H1 (cell line): Measurements from ENCODE around the gene SPOCK1. TPM values are rescaled to one million over a fixed set of nuclear protein-coding genes. Genes with fewer than 3 reads are reported as not detected.

Experiments
- CTCF ChIA-PET: fragments of 300-600 bp; sonication (Branson Sonifier 250); formaldehyde crosslinking; loops from one replicate; lab custom pipeline; 2021; ENCODE audit not compliant: partially characterized antibody; lab: Charles Lee
- POLR2A ChIA-PET: fragments of 300-600 bp; sonication (Branson Sonifier 250); formaldehyde crosslinking; loops from one replicate; lab custom pipeline; 2021; ENCODE audit warnings: inconsistent platforms; ENCODE audit not compliant: partially characterized antibody; lab: Charles Lee
- DNase-seq, 2 experiments: peaks; one replicate each; pipeline versions ENCODE4 v3.0.0 to v3.0.0-alpha.2; 2010 to 2022; ENCODE audit warnings: low spot score in 2 of 2, low read depth in 1 of 2, mixed read lengths in 1 of 2
- FAIRE-seq: peaks from 2 replicates; lab custom pipeline; 2011; peaks lifted over from hg19 to GRCh38; lab: Jason Lieb, UNC
- H2AFZ ChIP-seq: 2 replicates; pipeline ENCODE4 v1.8.1; 2012; ENCODE audit warnings: low read length, inconsistent platforms
- H2AK5ac ChIP-seq: 2 replicates; pipeline ENCODE4 v1.6.1; 2013; ENCODE audit warnings: low read depth, low read length
- H2BK120ac ChIP-seq: replicated peaks from 2 replicates; pipeline ENCODE3; 2013; ENCODE audit warnings: low read depth, low read length, inconsistent platforms
- H2BK12ac ChIP-seq: 2 replicates; pipeline ENCODE4 v1.6.1; 2013; ENCODE audit warnings: low read depth, low read length
- H2BK15ac ChIP-seq: 2 replicates; pipeline ENCODE4 v1.6.1; 2013; ENCODE audit warnings: low read length
- H2BK20ac ChIP-seq: 2 replicates; pipeline ENCODE4 v1.6.1; 2013; ENCODE audit warnings: low read length
- H2BK5ac ChIP-seq: 2 replicates; pipeline ENCODE4 v1.6.1; 2013; ENCODE audit warnings: low read depth, low read length
- H3K14ac ChIP-seq: 2 replicates; pipeline ENCODE4 v1.6.1; 2013; ENCODE audit warnings: inconsistent platforms; ENCODE audit not compliant: insufficient read length
- H3K18ac ChIP-seq: 2 replicates; pipeline ENCODE4 v1.6.1; 2013; ENCODE audit warnings: low read length; ENCODE audit errors: extremely low read depth
- H3K23ac ChIP-seq: 2 replicates; pipeline ENCODE4 v1.6.1; 2013; ENCODE audit warnings: inconsistent platforms; ENCODE audit not compliant: insufficient read length
- H3K23me2 ChIP-seq: 2 replicates; pipeline ENCODE4 v1.6.1; 2013; ENCODE audit warnings: low read depth, low read length
- H3K27ac ChIP-seq: 2 replicates; pipeline ENCODE4 v1.6.1; 2011; ENCODE audit warnings: low read depth, low read length, inconsistent platforms
- H3K27me3 ChIP-seq, 4 experiments: replicated peaks in 1 of 4; 1 replicate in 1 of 4; 2 replicates in 3 of 4; pipeline versions ENCODE4 v1.6.1 to v1.8.1; 2011 to 2013; ENCODE audit warnings: low read length in 3 of 4, mild to moderate bottlenecking in 3 of 4, inconsistent platforms in 2 of 4, mixed read lengths in 2 of 4, moderate library complexity in 1 of 4; ENCODE audit not compliant: control insufficient read depth in 3 of 4, insufficient read depth in 3 of 4; ENCODE audit errors: extremely low read depth in 1 of 4
- H3K36me3 ChIP-seq, 4 experiments: 2 replicates each; pipeline versions ENCODE4 v1.6.1 to v1.8.1; 2011 to 2013; ENCODE audit warnings: mild to moderate bottlenecking in 4 of 4, low read length in 3 of 4, moderate library complexity in 2 of 4, control low read depth in 1 of 4, inconsistent platforms in 1 of 4; ENCODE audit not compliant: insufficient read depth in 4 of 4, control insufficient read depth in 2 of 4
- H3K4ac ChIP-seq: replicated peaks from 2 replicates; pipeline ENCODE3; 2013; ENCODE audit warnings: low read length, low read depth, mixed read lengths, inconsistent platforms; ENCODE audit not compliant: insufficient read length
- H3K4me1 ChIP-seq, 4 experiments: replicated peaks in 1 of 4; 1 replicate in 1 of 4; 2 replicates in 3 of 4; pipeline versions ENCODE4 v1.6.1 to v1.8.1; 2011 to 2013; ENCODE audit warnings: low read length in 3 of 4, inconsistent platforms in 2 of 4, mixed read lengths in 1 of 4; ENCODE audit not compliant: insufficient read depth in 4 of 4, control insufficient read depth in 3 of 4
- H3K4me2 ChIP-seq, 2 experiments: 2 replicates each; pipeline versions ENCODE4 v1.6.1 to v1.8.1; 2011 to 2013; ENCODE audit warnings: low read depth in 2 of 2, low read length in 2 of 2, control low read depth in 1 of 2, inconsistent platforms in 1 of 2, mild to moderate bottlenecking in 1 of 2; ENCODE audit not compliant: insufficient read depth in 1 of 2
- H3K4me3 ChIP-seq, 4 experiments: fragments of 200-600, 300-600 bp in 1 of 4; sonication (generic), shearing (Covaris generic), sonication (Bioruptor Twin) in 1 of 4; 2 replicates each; pipeline versions ENCODE4 v1.5.1 to v1.8.1; 2011 to 2016; ENCODE audit warnings: low read length in 4 of 4, low read depth in 3 of 4, control low read depth in 2 of 4, inconsistent platforms in 2 of 4, mild to moderate bottlenecking in 2 of 4, mixed read lengths in 1 of 4, moderate library complexity in 1 of 4; ENCODE audit not compliant: insufficient read depth in 2 of 4; ENCODE audit errors: extremely low read depth in 1 of 4
- H3K56ac ChIP-seq: replicated peaks from 2 replicates; pipeline ENCODE3; 2013; ENCODE audit warnings: low read depth, mild to moderate bottlenecking, mixed read lengths, low read length, inconsistent platforms; ENCODE audit not compliant: insufficient read length
- H3K79me1 ChIP-seq: 2 replicates; pipeline ENCODE4 v1.6.1; 2013; ENCODE audit warnings: low read depth, low read length, control low read depth
- H3K79me2 ChIP-seq, 2 experiments: 2 replicates each; pipeline versions ENCODE4 v1.6.1 to v1.8.1; 2012 to 2013; ENCODE audit warnings: low read length in 2 of 2, mild to moderate bottlenecking in 2 of 2, inconsistent platforms in 1 of 2; ENCODE audit not compliant: insufficient read depth in 2 of 2, control insufficient read depth in 1 of 2
- H3K9ac ChIP-seq, 4 experiments: replicated peaks in 1 of 4; 1 replicate in 1 of 4; 2 replicates in 3 of 4; pipeline versions ENCODE4 v1.6.1 to v1.8.1; 2011 to 2013; ENCODE audit warnings: low read depth in 3 of 4, low read length in 3 of 4, control low read depth in 2 of 4, mild to moderate bottlenecking in 2 of 4, moderate library complexity in 2 of 4, inconsistent platforms in 1 of 4; ENCODE audit errors: extremely low read depth in 1 of 4
- H3K9me3 ChIP-seq, 2 experiments: 2 replicates each; pipeline versions ENCODE4 v1.6.1 to v1.8.1; 2012 to 2013; ENCODE audit warnings: mild to moderate bottlenecking in 2 of 2, moderate library complexity in 2 of 2, control low read depth in 1 of 2, inconsistent platforms in 1 of 2, low read depth in 1 of 2, low read length in 1 of 2, mixed read lengths in 1 of 2; ENCODE audit not compliant: insufficient read depth in 2 of 2
- H4K20me1 ChIP-seq, 2 experiments: replicated peaks in 1 of 2; 2 replicates each; pipeline versions ENCODE3 to v1.8.1; 2011 to 2013; ENCODE audit warnings: inconsistent platforms in 2 of 2, low read length in 2 of 2, mild to moderate bottlenecking in 1 of 2; ENCODE audit not compliant: insufficient read depth in 2 of 2, control insufficient read depth in 1 of 2
- H4K5ac ChIP-seq: 2 replicates; pipeline ENCODE4 v1.6.1; 2013; ENCODE audit warnings: low read length, low read depth, mixed read lengths, inconsistent platforms; ENCODE audit not compliant: insufficient read length
- H4K8ac ChIP-seq: 2 replicates; pipeline ENCODE4 v1.8.0; 2013; ENCODE audit warnings: mild to moderate bottlenecking, moderate library complexity, low read length, inconsistent platforms; ENCODE audit not compliant: insufficient read depth; ENCODE audit errors: extremely low read depth
- H4K91ac ChIP-seq: replicated peaks from 2 replicates; pipeline ENCODE3; 2013; ENCODE audit warnings: low read length, mixed read lengths, inconsistent platforms; ENCODE audit not compliant: insufficient read length
- CREB1 ChIP-seq: IDR thresholded peaks from 2 replicates; pipeline ENCODE4 v1.6.1; 2012; ENCODE audit warnings: inconsistent platforms
- EP300 ChIP-seq, 2 experiments: IDR thresholded peaks; 1 replicate in 1 of 2; 2 replicates in 1 of 2; pipeline ENCODE4 v1.6.1; 2011 to 2012; ENCODE audit warnings: low read depth in 2 of 2, low read length in 2 of 2, mild to moderate bottlenecking in 2 of 2, borderline replicate concordance in 1 of 2, inconsistent platforms in 1 of 2, moderate library complexity in 1 of 2
- EZH2 ChIP-seq: fragments of 200-600 bp; sonication (generic); IDR thresholded peaks from 2 replicates; pipeline ENCODE4 v1.7.1; 2012; ENCODE audit warnings: low read depth, mild to moderate bottlenecking, moderate library complexity, low read length, inconsistent platforms; ENCODE audit not compliant: severe bottlenecking
- PHF8 ChIP-seq: fragments of 200-600 bp; sonication (generic); conservative IDR thresholded peaks from 2 replicates; pipeline ENCODE4 v1.7.1; 2012; ENCODE audit warnings: low read depth, mild to moderate bottlenecking, inconsistent platforms, low read length, moderate library complexity
- RFX5 ChIP-seq: IDR thresholded peaks from 2 replicates; pipeline ENCODE4 v1.6.1; 2011; ENCODE audit warnings: low read depth, low read length, improper control_type of control experiment, borderline replicate concordance
- TBP ChIP-seq: IDR thresholded peaks from 2 replicates; pipeline ENCODE4 v1.6.1; 2011; ENCODE audit warnings: low read depth, low read length, improper control_type of control experiment
- WGBS, 2 experiments: shearing (Covaris generic) in 1 of 2; methylation state at CpG; one replicate each; pipeline versions ENCODE4 v1.1.6 to v1.1.7; 2013 to 2015; ENCODE audit warnings: low lambda C conversion rate in 2 of 2, mixed read lengths in 2 of 2, inconsistent platforms in 1 of 2, low coverage in 1 of 2, missing lambda C conversion rate in 1 of 2; ENCODE audit not compliant: insufficient replicate concordance in 2 of 2, insufficient coverage in 1 of 2, insufficient read length in 1 of 2; ENCODE audit errors: extremely low coverage in 1 of 2, missing lambda C conversion rate in 1 of 2; 5-methylcytosine and 5-hydroxymethylcytosine counted together
- polyA plus RNA-seq, 7 experiments: library from polyadenylated mRNA; depleted of rRNA in 3 of 7; stranded (reverse) in 5 of 7; unstranded in 2 of 7; fragments of >200 nt in 5 of 7; fragments of 200-250 nt in 2 of 7; gene quantifications; 1 replicate in 5 of 7; 2 replicates in 1 of 7; 4 replicates in 1 of 7; pipeline versions ENCODE4 v1.2.1 to v1.2.3, GENCODE V29; 2011 to 2013; ENCODE audit warnings: missing spikeins in 2 of 7, mixed read lengths in 2 of 7
- total RNA-seq: library from RNA; stranded (reverse); fragmentation: NEBNext Ultra II Directional; extraction: Animal tissue kit (Norgen Biotek cat#: 25700); gene quantifications from 2 replicates; pipeline ENCODE4 v1.2.1, GENCODE V29; 2021
- TF ChIP-seq, protein P1 (sequence below), 3 experiments: IDR thresholded peaks; 1 replicate in 2 of 3; 2 replicates in 1 of 3; pipeline versions ENCODE4 v1.5.1 to v1.6.1; 2011; ENCODE audit warnings: low read length in 3 of 3, mild to moderate bottlenecking in 3 of 3, inconsistent platforms in 2 of 3, low read depth in 1 of 3, moderate library complexity in 1 of 3; ENCODE audit not compliant: insufficient read depth in 1 of 3; ENCODE audit errors: control extremely low read depth in 1 of 3

The SPOCK1 gene
- total and polyA plus RNA-seq, 2 of the 8 experiments (the other 6 are each of a cell fraction or from before 2014, with no cell fraction given) = 6.9 to 18.1 TPM

- ChIA-PET CTCF (interaction anchor here (0.9 to 1.4 kb wide), 3 partner anchors 9 to 120 kb away, joined by 3 to 5 read pairs (median 3); no protein-coding TSS in a partner anchor), POLR2A (no interaction called here)
- Histone ChIP-seq H2BK20ac (no peak overlapping the region), H2BK120ac (no peak overlapping the region), H3K14ac (no peak overlapping the region), H4K20me1 (no peaks in the 10 kb centered on the region), H3K27me3 (no peaks in the 10 kb centered on the region), H3K9me3 (no peaks in the 10 kb centered on the region), H3K4ac (no peak overlapping the region), H3K23ac (no peak overlapping the region), H2AFZ (no peak overlapping the region), H3K79me1 (no peaks in the 10 kb centered on the region), H3K27ac (no peak overlapping the region), H4K8ac (no peak overlapping the region), H3K9ac (no peak overlapping the region), H3K4me1 (peaks cover 0 to 6% (median 1%) of the 10 kb centered on the region in 4 experiments; a peak in 3 of 7 replicates), H2BK5ac (no peak overlapping the region), H3K18ac (no peak overlapping the region), H3K23me2 (peaks cover 2% of the 10 kb centered on the region; the same call in 1 of the 2 replicates), H4K5ac (no peak overlapping the region), H3K4me2 (no peak overlapping the region), H3K79me2 (no peaks in the 10 kb centered on the region), H3K56ac (no peak overlapping the region), H2BK12ac (no peak overlapping the region), H4K91ac (no peak overlapping the region), H3K36me3 (no peaks in the 10 kb centered on the region), H3K4me3 (no peak overlapping the region), H2BK15ac (no peak overlapping the region), H2AK5ac (no peak overlapping the region)
- FAIRE-seq (no peak), DNase-seq (no peak)
- 81% methylated on average over 3 of the region's 3 CpGs; no CpG with 5 or more reads in 1 of the 2 experiments for WGBS, 2 experiments
- TF ChIP-seq TBP = no peak
- TF ChIP-seq CREB1 = no peak
- no peak for TF ChIP-seq EZH2
- TF ChIP-seq EP300 (IDR thresholded peaks at IDR 0.05; ENCODE audit: borderline replicate concordance in 1 of 2, low read depth in 2 of 2, low read length in 2 of 2) = no peak
- no peak for TF ChIP-seq PHF8
- TF ChIP-seq, protein P1, sequence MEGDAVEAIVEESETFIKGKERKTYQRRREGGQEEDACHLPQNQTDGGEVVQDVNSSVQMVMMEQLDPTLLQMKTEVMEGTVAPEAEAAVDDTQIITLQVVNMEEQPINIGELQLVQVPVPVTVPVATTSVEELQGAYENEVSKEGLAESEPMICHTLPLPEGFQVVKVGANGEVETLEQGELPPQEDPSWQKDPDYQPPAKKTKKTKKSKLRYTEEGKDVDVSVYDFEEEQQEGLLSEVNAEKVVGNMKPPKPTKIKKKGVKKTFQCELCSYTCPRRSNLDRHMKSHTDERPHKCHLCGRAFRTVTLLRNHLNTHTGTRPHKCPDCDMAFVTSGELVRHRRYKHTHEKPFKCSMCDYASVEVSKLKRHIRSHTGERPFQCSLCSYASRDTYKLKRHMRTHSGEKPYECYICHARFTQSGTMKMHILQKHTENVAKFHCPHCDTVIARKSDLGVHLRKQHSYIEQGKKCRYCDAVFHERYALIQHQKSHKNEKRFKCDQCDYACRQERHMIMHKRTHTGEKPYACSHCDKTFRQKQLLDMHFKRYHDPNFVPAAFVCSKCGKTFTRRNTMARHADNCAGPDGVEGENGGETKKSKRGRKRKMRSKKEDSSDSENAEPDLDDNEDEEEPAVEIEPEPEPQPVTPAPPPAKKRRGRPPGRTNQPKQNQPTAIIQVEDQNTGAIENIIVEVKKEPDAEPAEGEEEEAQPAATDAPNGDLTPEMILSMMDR (IDR thresholded peaks at IDR 0.05; ENCODE audit: control extremely low read depth in 1 of 3, insufficient read depth in 1 of 3, low read depth in 1 of 3, low read length in 3 of 3) = no peak
- TF ChIP-seq RFX5 = no peak
Observed at GRCh38 chr5:137142346-137142745, 356.8 kb downstream of the SPOCK1 start.
